Stimulated activated effector memory CD8-positive, alpha-beta T cell treated with anti-CD3 and anti-CD28 coated beads, Interleukin-12 subunit alpha, Interleukin-12 subunit beta, amount 100 ng/mL, for 72 hours (primary cell): ENCODE data around the gene GALNT7.

Source experiments
- ATAC-seq: fragments of 150-1000 bp; cut with Tn5 transposase; 2 replicates; pipeline ENCODE4 v1.10.0; 2021
- DNase-seq, 2 donors: peaks; one replicate each; pipeline ENCODE4 v3.0.0; 2021 to 2022; ENCODE audit warnings: low spot score in 2 of 2
- H3K27ac Mint-ChIP-seq: one replicate; pipeline ENCODE4 v1.8.0; 2022; ENCODE audit warnings: mild to moderate bottlenecking, mixed read lengths
- H3K36me3 Mint-ChIP-seq: one replicate; pipeline ENCODE4 v1.8.0; 2022; ENCODE audit warnings: mild to moderate bottlenecking, mixed read lengths
- H3K4me1 Mint-ChIP-seq: one replicate; pipeline ENCODE4 v1.8.0; 2022; ENCODE audit warnings: mixed read lengths
- H3K4me3 Mint-ChIP-seq: one replicate; pipeline ENCODE4 v1.8.0; 2022; ENCODE audit warnings: mild to moderate bottlenecking, mixed read lengths
- H3K9me3 Mint-ChIP-seq: one replicate; pipeline ENCODE4 v1.8.0; 2022; ENCODE audit warnings: mixed read lengths

The GALNT7 gene

DNA sequence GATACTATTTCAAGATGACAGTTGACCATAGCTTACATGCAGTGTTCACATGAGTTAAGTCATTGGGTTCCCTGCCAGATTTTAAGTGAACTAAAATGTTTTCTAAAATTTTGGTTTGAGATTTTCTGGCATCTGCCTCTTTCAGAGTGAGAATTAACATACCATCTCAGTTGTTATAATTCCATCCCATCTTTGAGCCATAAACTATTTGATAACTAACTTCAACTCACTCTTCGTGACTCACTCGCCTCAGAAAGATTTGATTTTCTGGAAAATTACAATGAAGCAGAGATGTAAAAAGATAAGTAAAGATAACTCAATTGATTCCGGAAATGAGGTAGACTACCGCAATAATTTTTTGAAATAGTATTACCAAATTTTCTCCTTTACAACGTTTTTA lies 103.7 kb downstream of the GALNT7 start:
- ATAC-seq = no peak
- Mint-ChIP-seq H3K36me3 (no peaks in the 10 kb centered on the region), H3K27ac (no peak overlapping the region), H3K9me3 (no peaks in the 10 kb centered on the region), H3K4me3 (no peak overlapping the region), H3K4me1 (no peaks in the 10 kb centered on the region)
- DNase-seq = no peak

DNA sequence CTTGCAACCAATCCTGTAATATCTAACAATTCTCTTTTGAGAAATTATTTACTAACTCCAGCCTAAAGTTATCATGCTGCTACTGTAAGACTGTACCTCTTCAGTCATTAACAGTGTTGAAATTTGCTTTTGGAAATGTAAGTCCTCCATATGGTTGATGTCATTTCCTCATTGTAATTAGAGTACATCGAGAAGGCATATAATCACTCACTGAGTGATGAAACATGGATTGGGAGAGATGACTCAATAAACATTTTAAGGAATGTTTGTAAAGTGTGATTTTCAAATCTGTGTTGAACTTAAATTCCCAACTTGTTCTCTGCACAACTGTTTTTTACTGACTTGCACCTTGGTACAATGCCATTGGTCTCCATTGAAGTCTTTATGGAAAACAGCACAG lies 104.4 kb downstream of the GALNT7 start:
- Mint-ChIP-seq H3K4me1 (no peaks in the 10 kb centered on the region), H3K9me3 (no peaks in the 10 kb centered on the region), H3K36me3 (no peaks in the 10 kb centered on the region), H3K27ac (no peak overlapping the region), H3K4me3 (no peak overlapping the region)
- ATAC-seq (no peak), DNase-seq (no peak)

DNA sequence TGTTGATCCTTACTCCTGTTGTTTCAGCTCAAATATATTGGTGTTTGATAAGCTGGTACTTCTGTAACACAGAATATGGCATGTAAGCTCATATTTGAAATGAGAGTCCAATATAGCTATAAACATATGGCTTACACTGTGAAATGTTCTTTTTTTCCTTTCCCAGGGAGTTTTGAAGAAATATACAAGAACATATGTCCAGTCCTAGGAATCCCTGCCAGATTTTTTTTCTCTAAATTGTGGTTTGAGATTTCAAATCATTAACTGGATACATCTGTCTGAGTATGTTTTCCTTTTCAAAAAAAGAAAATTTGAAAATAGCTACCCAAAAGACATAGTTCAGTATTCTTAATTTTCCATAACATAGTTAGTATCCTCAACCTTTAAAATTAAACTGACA lies 105.3 kb downstream of the GALNT7 start:
- H3K4me3 Mint-ChIP-seq = no peak overlapping the region
- ATAC-seq (no peak), DNase-seq (no peak)
- no peak overlapping the region for H3K27ac Mint-ChIP-seq
- peaks cover 2% of the 10 kb centered on the region for H3K4me1 Mint-ChIP-seq
- no peaks in the 10 kb centered on the region for H3K36me3 Mint-ChIP-seq
- no peaks in the 10 kb centered on the region for H3K9me3 Mint-ChIP-seq

DNA sequence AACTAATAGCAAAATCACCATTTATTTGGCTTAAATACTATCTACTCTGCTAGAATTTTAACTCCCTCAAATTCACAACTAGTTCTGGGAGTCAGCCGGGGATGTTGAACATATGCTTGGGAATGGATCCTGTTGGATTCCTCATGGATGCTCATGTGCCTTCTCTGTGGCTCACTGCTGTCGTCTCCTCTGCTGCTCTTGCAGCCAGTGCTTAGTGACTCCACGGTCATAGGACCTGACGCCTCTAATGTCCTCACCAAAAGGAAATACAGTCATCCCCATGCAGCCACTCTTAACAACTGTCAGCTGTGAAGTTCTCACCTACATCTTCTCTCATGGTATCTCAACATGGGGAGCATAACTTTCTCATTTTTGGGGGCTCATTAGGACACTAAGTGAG lies 106.1 kb downstream of the GALNT7 start:
- DNase-seq = no peak
- H3K27ac Mint-ChIP-seq = no peak overlapping the region
- no peak overlapping the region for H3K4me3 Mint-ChIP-seq
- no peaks in the 10 kb centered on the region for H3K36me3 Mint-ChIP-seq
- H3K4me1 Mint-ChIP-seq = peaks cover 5% of the 10 kb centered on the region
- no peaks in the 10 kb centered on the region for H3K9me3 Mint-ChIP-seq
- no peak for ATAC-seq

GRCh38 chr4:173275150-173275549 lies 106.5 kb downstream of the GALNT7 start:
- no peak overlapping the region for H3K27ac Mint-ChIP-seq
- no peak for DNase-seq
- no peaks in the 10 kb centered on the region for H3K36me3 Mint-ChIP-seq
- no peak overlapping the region for H3K4me3 Mint-ChIP-seq
- peaks cover 5% of the 10 kb centered on the region for H3K4me1 Mint-ChIP-seq
- no peaks in the 10 kb centered on the region for H3K9me3 Mint-ChIP-seq
- no peak for ATAC-seq

- H3K4me1 Mint-ChIP-seq = peaks cover 14% of the 10 kb centered on the region
- H3K9me3 Mint-ChIP-seq = no peaks in the 10 kb centered on the region
- no peak overlapping the region for H3K4me3 Mint-ChIP-seq
- H3K36me3 Mint-ChIP-seq = no peaks in the 10 kb centered on the region
- DNase-seq = no peak
- H3K27ac Mint-ChIP-seq = no peak overlapping the region
- ATAC-seq = no peak
These were observed 108.7 kb downstream of the GALNT7 start for GRCh38 chr4:173277340-173277739.

- H3K27ac Mint-ChIP-seq = no peak overlapping the region
- no peaks in the 10 kb centered on the region for H3K36me3 Mint-ChIP-seq
- peaks cover 14% of the 10 kb centered on the region for H3K4me1 Mint-ChIP-seq
- no peak for ATAC-seq
- no peaks in the 10 kb centered on the region for H3K9me3 Mint-ChIP-seq
- no peak for DNase-seq
- no peak overlapping the region for H3K4me3 Mint-ChIP-seq
These were observed 112.4 kb downstream of the GALNT7 start for GRCh38 chr4:173280998-173281397.

- Mint-ChIP-seq H3K36me3 (no peaks in the 10 kb centered on the region), H3K4me3 (no peak overlapping the region), H3K9me3 (no peaks in the 10 kb centered on the region), H3K27ac (no peak overlapping the region), H3K4me1 (peaks cover 14% of the 10 kb centered on the region)
- DNase-seq = no peak
- ATAC-seq = no peak
These were observed 113.0 kb downstream of the GALNT7 start for GRCh38 chr4:173281406-173282255.

GRCh38 chr4:173282256-173282562 lies 113.6 kb downstream of the GALNT7 start:
- no peak for DNase-seq
- H3K36me3 Mint-ChIP-seq = no peaks in the 10 kb centered on the region
- H3K27ac Mint-ChIP-seq = no peak overlapping the region
- ATAC-seq = no peak
- H3K4me1 Mint-ChIP-seq = peaks cover 14% of the 10 kb centered on the region
- H3K4me3 Mint-ChIP-seq = no peak overlapping the region
- no peaks in the 10 kb centered on the region for H3K9me3 Mint-ChIP-seq

- ATAC-seq (no peak), DNase-seq (no peak)
- no peak overlapping the region for H3K27ac Mint-ChIP-seq
- no peak overlapping the region for H3K4me3 Mint-ChIP-seq
- no peaks in the 10 kb centered on the region for H3K9me3 Mint-ChIP-seq
- no peaks in the 10 kb centered on the region for H3K36me3 Mint-ChIP-seq
- H3K4me1 Mint-ChIP-seq = peaks cover 14% of the 10 kb centered on the region
These were observed 114.0 kb downstream of the GALNT7 start for GRCh38 chr4:173282626-173283025.

GRCh38 chr4:173284463-173284862 lies 115.9 kb downstream of the GALNT7 start:
- no peak overlapping the region for H3K27ac Mint-ChIP-seq
- peaks cover 22% of the 10 kb centered on the region for H3K4me1 Mint-ChIP-seq
- no peak for DNase-seq
- no peak overlapping the region for H3K4me3 Mint-ChIP-seq
- no peaks in the 10 kb centered on the region for H3K9me3 Mint-ChIP-seq
- H3K36me3 Mint-ChIP-seq = no peaks in the 10 kb centered on the region
- no peak for ATAC-seq

GRCh38 chr4:173287486-173287885 lies 118.9 kb downstream of the GALNT7 start:
- H3K27ac Mint-ChIP-seq = no peak overlapping the region
- H3K4me3 Mint-ChIP-seq = no peak overlapping the region
- ATAC-seq (no peak), DNase-seq (no peak)
- peaks cover 18% of the 10 kb centered on the region for H3K4me1 Mint-ChIP-seq
- H3K9me3 Mint-ChIP-seq = no peaks in the 10 kb centered on the region
- H3K36me3 Mint-ChIP-seq = no peaks in the 10 kb centered on the region

GRCh38 chr4:173288296-173288695 lies 119.7 kb downstream of the GALNT7 start:
- H3K36me3 Mint-ChIP-seq = no peaks in the 10 kb centered on the region
- DNase-seq (peak; percentile 66 to 84), ATAC-seq (peak; percentile 58)
- peaks cover 18% of the 10 kb centered on the region for H3K4me1 Mint-ChIP-seq
- H3K27ac Mint-ChIP-seq = peak overlapping the region; percentile 62
- H3K4me3 Mint-ChIP-seq = peak overlapping the region; percentile 33
- H3K9me3 Mint-ChIP-seq = no peaks in the 10 kb centered on the region

GRCh38 chr4:173288698-173289352 lies 120.2 kb downstream of the GALNT7 start:
- H3K4me3 Mint-ChIP-seq = peak overlapping the region; percentile 33
- peak overlapping the region; percentile 62 for H3K27ac Mint-ChIP-seq
- H3K36me3 Mint-ChIP-seq = no peaks in the 10 kb centered on the region
- no peaks in the 10 kb centered on the region for H3K9me3 Mint-ChIP-seq
- H3K4me1 Mint-ChIP-seq = peaks cover 18% of the 10 kb centered on the region
- ATAC-seq = peak; percentile 39
- no peak for DNase-seq

- H3K27ac Mint-ChIP-seq = peak overlapping the region; percentile 62
- H3K4me3 Mint-ChIP-seq = peak overlapping the region; percentile 33
- H3K36me3 Mint-ChIP-seq = no peaks in the 10 kb centered on the region
- H3K4me1 Mint-ChIP-seq = peaks cover 18% of the 10 kb centered on the region
- H3K9me3 Mint-ChIP-seq = no peaks in the 10 kb centered on the region
- DNase-seq (no peak), ATAC-seq (no peak)
These were observed 120.7 kb downstream of the GALNT7 start for GRCh38 chr4:173289353-173289727.

- Mint-ChIP-seq H3K27ac (no peak overlapping the region), H3K36me3 (no peaks in the 10 kb centered on the region), H3K4me3 (no peak overlapping the region), H3K4me1 (peaks cover 18% of the 10 kb centered on the region), H3K9me3 (no peaks in the 10 kb centered on the region)
- ATAC-seq = no peak
- DNase-seq = no peak
These were observed 123.3 kb downstream of the GALNT7 start for GRCh38 chr4:173291899-173292298.
